NCI-H2107 (cell line): ENCODE measurements around the gene ALK.
"Not testable (repeated sequence)": the region's sequence is repeated elsewhere in the genome, so short reads cannot be mapped to it uniquely, and the experiment has no call there.

Experiments
- DNase-seq: peaks from one replicate; lab custom pipeline; 2025; lab: John Stamatoyannopoulos, UW

ALK gene

GRCh38 chr2:29839306-29839705 is 82.1 kb downstream of the ALK start:
- no peak for DNase-seq

GRCh38 chr2:29837925-29838324 is 83.5 kb downstream of the ALK start:
- no peak for DNase-seq

- no peak for DNase-seq
These were observed 86.8 kb downstream of the ALK start for GRCh38 chr2:29834624-29835023.

GRCh38 chr2:29834036-29834540 is 87.3 kb downstream of the ALK start:
- DNase-seq = no peak

- no peak for DNase-seq
These were observed 89.8 kb downstream of the ALK start for GRCh38 chr2:29831560-29831959.

- no peak for DNase-seq
These were observed 91.5 kb downstream of the ALK start for GRCh38 chr2:29829841-29830240.

- not testable (repeated sequence) for DNase-seq
These were observed 97.2 kb downstream of the ALK start for GRCh38 chr2:29824145-29824544.

- DNase-seq = no peak
These were observed 99.8 kb downstream of the ALK start for GRCh38 chr2:29821591-29821990.

- DNase-seq = no peak
These were observed 101.8 kb downstream of the ALK start for GRCh38 chr2:29819570-29819969.

- DNase-seq = no peak
These were observed 103.3 kb downstream of the ALK start for GRCh38 chr2:29817801-29818680.

- DNase-seq = no peak
These were observed 104.1 kb downstream of the ALK start for GRCh38 chr2:29817299-29817698.

- DNase-seq = no peak
These were observed 104.7 kb downstream of the ALK start for GRCh38 chr2:29816651-29817050.

- DNase-seq = no peak
These were observed 110.0 kb downstream of the ALK start for GRCh38 chr2:29811378-29811777.

- no peak for DNase-seq
These were observed 110.4 kb downstream of the ALK start for GRCh38 chr2:29810956-29811355.

GRCh38 chr2:29808321-29808720 is 113.1 kb downstream of the ALK start:
- DNase-seq = no peak

- no peak for DNase-seq
These were observed 114.3 kb downstream of the ALK start for GRCh38 chr2:29807082-29807481.

GRCh38 chr2:29806461-29806860 is 114.9 kb downstream of the ALK start:
- DNase-seq = no peak

- no peak for DNase-seq
These were observed 116.7 kb downstream of the ALK start for GRCh38 chr2:29804671-29805070.

- no peak for DNase-seq
These were observed 117.8 kb downstream of the ALK start for GRCh38 chr2:29803537-29803936.

GRCh38 chr2:29802986-29803385 is 118.4 kb downstream of the ALK start:
- no peak for DNase-seq

- no peak for DNase-seq
These were observed 121.8 kb downstream of the ALK start for GRCh38 chr2:29799628-29800027.

GRCh38 chr2:29797916-29798315 is 123.5 kb downstream of the ALK start:
- no peak for DNase-seq

GRCh38 chr2:29796446-29796845 is 124.9 kb downstream of the ALK start:
- DNase-seq = no peak
